GM12801 (cell line): ENCODE measurements around the gene MT1B.

Source experiments
- TF ChIP-seq, protein P1 (sequence below): IDR thresholded peaks from one replicate; pipeline ENCODE4 v1.5.1; 2011; ENCODE audit warnings: control low read depth; ENCODE audit not compliant: insufficient read length; ENCODE audit errors: extremely low read depth

The MT1B gene

DNA sequence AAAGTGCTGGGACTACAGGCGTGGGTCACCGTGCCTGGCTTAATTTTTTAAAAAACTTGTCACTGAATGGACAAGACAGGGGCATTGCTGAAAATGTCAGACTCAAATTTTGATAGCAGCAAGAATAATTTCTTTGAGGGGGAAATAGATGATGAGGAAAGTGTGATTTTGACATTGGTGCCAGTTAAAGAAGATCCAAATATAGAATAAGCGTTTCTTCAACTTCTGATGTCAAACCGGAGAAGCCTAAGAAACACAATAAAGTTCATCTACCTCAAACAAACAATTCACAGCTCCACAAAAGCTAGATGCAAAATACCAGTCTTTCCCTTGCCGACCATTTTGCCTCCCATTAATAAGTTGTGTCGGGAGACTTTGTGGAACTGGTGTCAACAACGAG is 35.1 kb downstream of the MT1B start:
- TF ChIP-seq, protein P1, sequence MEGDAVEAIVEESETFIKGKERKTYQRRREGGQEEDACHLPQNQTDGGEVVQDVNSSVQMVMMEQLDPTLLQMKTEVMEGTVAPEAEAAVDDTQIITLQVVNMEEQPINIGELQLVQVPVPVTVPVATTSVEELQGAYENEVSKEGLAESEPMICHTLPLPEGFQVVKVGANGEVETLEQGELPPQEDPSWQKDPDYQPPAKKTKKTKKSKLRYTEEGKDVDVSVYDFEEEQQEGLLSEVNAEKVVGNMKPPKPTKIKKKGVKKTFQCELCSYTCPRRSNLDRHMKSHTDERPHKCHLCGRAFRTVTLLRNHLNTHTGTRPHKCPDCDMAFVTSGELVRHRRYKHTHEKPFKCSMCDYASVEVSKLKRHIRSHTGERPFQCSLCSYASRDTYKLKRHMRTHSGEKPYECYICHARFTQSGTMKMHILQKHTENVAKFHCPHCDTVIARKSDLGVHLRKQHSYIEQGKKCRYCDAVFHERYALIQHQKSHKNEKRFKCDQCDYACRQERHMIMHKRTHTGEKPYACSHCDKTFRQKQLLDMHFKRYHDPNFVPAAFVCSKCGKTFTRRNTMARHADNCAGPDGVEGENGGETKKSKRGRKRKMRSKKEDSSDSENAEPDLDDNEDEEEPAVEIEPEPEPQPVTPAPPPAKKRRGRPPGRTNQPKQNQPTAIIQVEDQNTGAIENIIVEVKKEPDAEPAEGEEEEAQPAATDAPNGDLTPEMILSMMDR, result no peak

DNA sequence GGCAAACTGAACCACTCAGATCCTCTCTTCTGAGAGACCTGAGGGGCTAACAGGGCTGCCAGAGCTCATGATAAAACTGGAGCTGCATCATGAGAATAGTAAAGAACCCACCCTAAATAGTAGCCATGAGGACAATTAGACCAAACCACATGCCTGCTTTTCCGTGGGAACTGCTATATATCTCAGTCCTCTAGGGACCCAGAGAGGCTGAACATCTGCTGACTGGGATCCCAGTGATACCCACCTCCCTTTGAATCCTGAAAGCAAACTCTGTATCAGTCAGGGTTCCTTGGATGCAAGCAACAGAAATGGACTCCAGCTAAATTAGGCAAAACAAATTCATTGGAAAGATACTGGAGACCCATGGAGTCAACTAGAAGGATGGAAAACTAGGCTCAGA is 37.1 kb downstream of the MT1B start:
- TF ChIP-seq, protein P1, result no peak

DNA sequence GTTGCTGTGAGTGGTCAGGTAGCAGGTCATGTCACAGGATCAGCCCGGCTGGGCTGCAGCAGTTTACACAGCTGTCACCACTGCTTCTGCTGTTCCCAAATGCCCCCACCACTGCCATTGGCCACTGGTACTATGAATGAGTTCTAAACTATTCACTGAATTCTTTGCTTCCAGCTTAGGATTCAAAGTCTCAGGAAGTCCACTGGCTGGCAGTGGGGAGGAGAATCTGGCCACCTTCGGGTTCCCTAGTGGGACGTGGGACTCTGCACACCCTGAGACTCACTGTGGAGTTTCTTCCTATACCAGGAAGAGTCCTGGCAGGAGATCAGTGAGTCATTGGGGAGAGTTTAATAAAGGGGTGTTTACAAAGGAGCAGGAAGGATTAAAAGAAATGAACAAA is 37.5 kb downstream of the MT1B start:
- TF ChIP-seq, protein P1, result no peak

DNA sequence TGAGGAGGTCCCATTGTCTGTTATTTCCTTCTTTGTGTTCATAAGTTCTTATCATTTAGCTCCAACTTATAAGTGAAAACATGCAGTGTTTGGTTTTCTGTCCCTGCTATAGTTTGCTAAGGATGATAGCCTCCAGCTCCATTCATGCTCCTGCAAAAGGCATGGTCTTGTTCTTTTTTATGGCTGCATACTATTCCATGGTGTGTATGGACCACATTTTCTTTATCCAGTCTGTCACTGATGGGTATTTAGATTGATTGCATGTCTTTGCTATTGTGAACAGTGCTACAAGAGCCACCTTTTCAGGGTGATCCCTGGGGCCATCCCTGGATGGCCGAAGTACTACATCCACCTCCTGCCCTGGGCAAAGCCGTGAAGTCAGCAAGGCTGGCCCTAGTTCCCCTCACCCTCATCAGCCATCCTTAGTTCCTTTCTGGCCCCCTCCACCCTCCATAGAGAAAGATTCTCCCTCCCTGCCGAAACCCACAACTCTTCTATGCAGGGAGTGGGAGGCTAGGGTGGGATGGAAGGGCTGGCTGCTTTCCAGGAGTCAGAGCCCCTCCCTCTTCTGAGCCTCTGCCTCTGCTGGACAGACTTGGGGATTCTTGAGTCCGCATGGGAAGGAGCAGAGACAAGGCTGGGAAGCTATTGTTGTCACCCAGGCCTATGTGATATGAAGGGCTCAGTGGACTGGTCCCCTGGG is 38.9 kb downstream of the MT1B start:
- TF ChIP-seq, protein P1, result no peak

DNA sequence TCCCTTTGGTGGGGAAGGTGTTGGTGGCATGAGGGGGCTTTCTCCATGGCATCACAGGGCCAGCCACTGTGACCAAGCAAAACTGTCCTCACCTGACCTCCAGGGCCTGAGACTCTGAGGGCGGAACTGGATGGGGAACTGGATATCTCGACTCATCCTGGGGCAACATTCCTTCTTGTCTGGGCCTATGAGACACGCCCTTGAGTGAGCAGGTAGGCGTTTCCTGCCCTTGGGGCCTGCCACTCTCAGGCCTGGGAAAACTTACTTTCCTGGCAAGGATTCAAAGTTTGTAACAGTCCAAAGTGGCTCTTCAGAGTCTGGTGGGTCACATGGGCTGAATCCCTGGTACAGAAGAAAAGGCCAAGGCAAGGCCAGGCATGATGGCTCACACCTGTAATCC is 40.2 kb downstream of the MT1B start:
- TF ChIP-seq, protein P1, result no peak

DNA sequence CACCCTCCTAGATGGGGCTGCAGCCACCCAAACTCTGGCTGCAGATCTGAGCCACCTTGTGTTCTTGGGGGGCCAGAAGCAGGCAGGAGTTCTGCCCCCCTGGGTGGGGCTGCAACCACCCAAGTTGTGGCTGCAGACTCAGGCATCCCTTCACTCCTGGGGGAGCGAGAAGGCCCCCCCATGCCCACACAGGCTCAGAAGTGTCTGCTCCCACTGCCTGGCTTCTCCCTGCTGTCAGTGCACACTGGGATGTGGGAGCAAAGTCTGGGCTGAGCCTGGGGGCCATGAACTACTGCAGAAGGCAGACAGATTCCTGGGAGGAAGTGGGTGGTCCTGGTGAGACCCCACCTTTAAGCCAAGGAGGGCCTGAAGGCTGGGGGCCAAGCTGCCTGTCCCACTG is 43.6 kb downstream of the MT1B start:
- TF ChIP-seq, protein P1, result no peak

DNA sequence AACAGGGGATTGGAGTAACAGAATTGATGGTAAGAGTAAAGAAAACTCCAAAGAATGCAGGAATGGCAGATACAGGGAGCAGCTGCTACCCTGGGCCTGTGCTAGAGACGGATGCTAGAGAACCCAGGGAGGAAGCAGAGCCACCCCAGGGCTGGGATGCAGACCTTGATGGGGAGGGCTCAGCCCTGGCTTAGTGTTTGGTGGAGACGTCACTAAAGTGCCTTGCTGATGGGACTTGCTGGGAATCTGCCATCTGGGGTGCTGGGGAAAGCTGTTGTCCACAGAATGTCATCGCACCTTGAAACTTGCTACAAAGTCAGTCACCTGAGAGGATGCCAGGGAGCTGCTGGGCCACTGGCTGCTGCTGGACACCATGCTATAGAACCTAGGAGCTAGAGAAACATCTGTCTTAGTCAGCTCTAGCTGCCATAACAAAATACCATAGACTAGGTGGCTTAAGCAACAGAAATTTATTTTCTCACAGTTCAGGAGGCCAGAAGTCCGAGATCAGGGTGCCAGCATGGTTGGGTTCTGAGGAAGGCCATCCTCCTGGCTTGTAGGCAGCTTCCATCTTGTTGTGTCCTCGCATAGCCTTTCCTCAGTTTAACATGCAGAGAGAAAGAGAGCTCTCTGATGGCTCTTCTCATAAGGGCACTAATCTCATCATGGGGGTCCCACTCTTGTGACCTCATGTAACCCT is 45.9 kb downstream of the MT1B start:
- TF ChIP-seq, protein P1, result no peak
